T-cell (primary cell): ENCODE data around the gene IQCM. TPM values are rescaled to one million over a fixed set of nuclear protein-coding genes. Genes with fewer than 3 reads are reported as not detected.
"Not testable (repeated sequence)": the region's sequence is repeated elsewhere in the genome, so short reads cannot be mapped to it uniquely, and the experiment has no call there.

ENCODE experiments used
- ATAC-seq, 4 experiments: fragments of 200-7000 bp in 3 of 4; fragments of 150-1000 bp in 1 of 4; cut with Tn5 transposase; replicated peaks in 1 of 4; 1 replicate in 3 of 4; 2 replicates in 1 of 4; pipeline ENCODE4 v1.10.0; 2021; ENCODE audit warnings: moderate library complexity in 3 of 4, mild to moderate bottlenecking in 2 of 4, moderate number of reproducible peaks in 1 of 4
- CTCF ChIA-PET, 2 donors: fragments of 300-600 bp; sonication (Branson Sonifier 250); formaldehyde crosslinking; loops; one replicate each; lab custom pipeline; 2022; ENCODE audit warnings: antibody characterized with exemption in 2 of 2; lab: Charles Lee
- POLR2A ChIA-PET, 2 donors: fragments of 300-600 bp; sonication (Branson Sonifier 250); formaldehyde crosslinking; loops; one replicate each; lab custom pipeline; 2022; ENCODE audit warnings: antibody characterized with exemption in 2 of 2; lab: Charles Lee
- DNase-seq, 35 experiments: peaks; one replicate each; pipeline versions ENCODE4 v3.0.0 to v3.0.0-alpha.2; 2013 to 2023
- H3K27ac ChIP-seq: one replicate; pipeline ENCODE4 v1.5.1; 2013; ENCODE audit warnings: low read length
- H3K27me3 ChIP-seq, 2 experiments: replicated peaks in 1 of 2; 1 replicate in 1 of 2; 2 replicates in 1 of 2; pipeline versions ENCODE4 v1.6.1 to v1.7.0; 2013; ENCODE audit warnings: low read length in 1 of 2, mixed read lengths in 1 of 2; ENCODE audit not compliant: control insufficient read depth in 2 of 2, insufficient read depth in 2 of 2; ENCODE audit errors: extremely low read depth in 1 of 2
- H3K36me3 ChIP-seq, 2 donors: 1 replicate in 1 of 2; 2 replicates in 1 of 2; pipeline versions ENCODE4 v1.6.1 to v1.7.0; 2013; ENCODE audit warnings: low read length in 1 of 2; ENCODE audit not compliant: control insufficient read depth in 2 of 2, insufficient read depth in 1 of 2; ENCODE audit errors: extremely low read depth in 1 of 2
- H3K4me1 ChIP-seq, 2 experiments: 1 replicate in 1 of 2; 2 replicates in 1 of 2; pipeline versions ENCODE4 v1.6.1 to v1.7.0; 2013; ENCODE audit warnings: low read length in 2 of 2, mixed read lengths in 1 of 2; ENCODE audit not compliant: insufficient read depth in 2 of 2, control insufficient read depth in 1 of 2; ENCODE audit errors: extremely low read depth in 1 of 2
- H3K4me3 ChIP-seq, 2 donors: 1 replicate in 1 of 2; 2 replicates in 1 of 2; pipeline versions ENCODE4 v1.5.1 to v1.7.0; 2013; ENCODE audit warnings: mild to moderate bottlenecking in 2 of 2, low read length in 1 of 2, moderate library complexity in 1 of 2; ENCODE audit not compliant: control insufficient read depth in 1 of 2; ENCODE audit errors: extremely low read depth in 1 of 2
- H3K9me3 ChIP-seq: 2 replicates; pipeline ENCODE4 v1.7.0; 2013
- H3K27ac Mint-ChIP-seq, 2 donors: one replicate each; pipeline ENCODE4 v1.8.0; 2020 to 2021; ENCODE audit warnings: mild to moderate bottlenecking in 2 of 2, mixed read lengths in 2 of 2
- H3K27me3 Mint-ChIP-seq, 2 donors: one replicate each; pipeline ENCODE4 v1.8.0; 2021 to 2022; ENCODE audit warnings: mixed read lengths in 2 of 2
- H3K36me3 Mint-ChIP-seq: one replicate; pipeline ENCODE4 v1.8.0; 2021; ENCODE audit warnings: mixed read lengths
- H3K4me1 Mint-ChIP-seq, 3 donors: one replicate each; pipeline ENCODE4 v1.8.0; 2020 to 2022; ENCODE audit warnings: mixed read lengths in 3 of 3, mild to moderate bottlenecking in 1 of 3
- H3K4me3 Mint-ChIP-seq, 3 donors: one replicate each; pipeline ENCODE4 v1.8.0; 2020 to 2022; ENCODE audit warnings: mild to moderate bottlenecking in 3 of 3, mixed read lengths in 3 of 3, moderate library complexity in 3 of 3
- H3K9me3 Mint-ChIP-seq, 3 donors: one replicate each; pipeline ENCODE4 v1.8.0; 2020 to 2022; ENCODE audit warnings: mixed read lengths in 3 of 3
- WGBS: methylation state at CpG from one replicate; pipeline ENCODE4 v1.1.5; 2013; ENCODE audit warnings: missing lambda C conversion rate; ENCODE audit not compliant: insufficient coverage; 5-methylcytosine and 5-hydroxymethylcytosine counted together
- total RNA-seq, 35 experiments: library from RNA in 6 of 35; stranded (reverse) in 6 of 35; fragments of 120-200 nt in 1 of 35; gene quantifications; one replicate each; pipeline versions ENCODE4 v1.2.1 to v1.2.4 and lab custom pipeline; 2013 to 2026

The IQCM gene
- total RNA-seq, 5 donors from 2014 or later (not counting 1 experiment from before 2014, with no cell fraction given), result not detected

GRCh38 chr4:149521611-149522425 lies 293.8 kb downstream of the IQCM start:
- Histone ChIP-seq H3K9me3 (no peaks in the 10 kb centered on the region), H3K4me1 (no peaks in the 10 kb centered on the region), H3K27ac (no peak overlapping the region), H3K27me3 (no peaks in the 10 kb centered on the region), H3K36me3 (no peaks in the 10 kb centered on the region), H3K4me3 (no peak overlapping the region)
- DNase-seq (no peak), ATAC-seq (no peak)
- ChIA-PET CTCF (interaction anchor here in 1 of 2 donors (0.7 kb wide), 1 partner anchor 21 kb away, joined by 3 read pairs; no protein-coding TSS in a partner anchor), POLR2A (no interaction called here)
- 83% methylated on average over 1 of the region's 3 CpGs for WGBS
- no peaks in the 10 kb centered on the region for H3K36me3 Mint-ChIP-seq
- no peaks in the 10 kb centered on the region for H3K4me1 Mint-ChIP-seq
- H3K9me3 Mint-ChIP-seq, result peaks cover 2 to 13% (median 10%) of the 10 kb centered on the region in 3 donors
- H3K27me3 Mint-ChIP-seq, result no peaks in the 10 kb centered on the region
- H3K27ac Mint-ChIP-seq, result no peak overlapping the region
- H3K4me3 Mint-ChIP-seq, result no peak overlapping the region

- H3K9me3 ChIP-seq, result no peaks in the 10 kb centered on the region
- no peaks in the 10 kb centered on the region for H3K36me3 ChIP-seq
- ChIA-PET CTCF (no interaction called here), POLR2A (no interaction called here)
- ATAC-seq, result no peak
- no peaks in the 10 kb centered on the region for H3K4me1 ChIP-seq
- H3K4me3 Mint-ChIP-seq, result no peak overlapping the region
- H3K4me1 Mint-ChIP-seq, result no peaks in the 10 kb centered on the region
- no peak overlapping the region for H3K27ac Mint-ChIP-seq
- H3K4me3 ChIP-seq, result no peak overlapping the region
- DNase-seq, result no peak
- no peaks in the 10 kb centered on the region for H3K27me3 ChIP-seq
- no peak overlapping the region for H3K27ac ChIP-seq
- H3K27me3 Mint-ChIP-seq, result no peaks in the 10 kb centered on the region
- H3K9me3 Mint-ChIP-seq, result peaks cover 2 to 13% (median 10%) of the 10 kb centered on the region in 3 donors
- no peaks in the 10 kb centered on the region for H3K36me3 Mint-ChIP-seq
Observed at GRCh38 chr4:149518471-149518870, 297.2 kb downstream of the IQCM start.

- H3K4me1 Mint-ChIP-seq, result no peaks in the 10 kb centered on the region
- H3K27ac ChIP-seq, result no peak overlapping the region
- H3K27me3 ChIP-seq, result no peaks in the 10 kb centered on the region
- DNase-seq (no peak), ATAC-seq (no peak)
- H3K4me1 ChIP-seq, result no peaks in the 10 kb centered on the region
- H3K4me3 Mint-ChIP-seq, result no peak overlapping the region
- no peaks in the 10 kb centered on the region for H3K36me3 Mint-ChIP-seq
- ChIA-PET CTCF (no interaction called here), POLR2A (no interaction called here)
- no peak overlapping the region for H3K4me3 ChIP-seq
- no peaks in the 10 kb centered on the region for H3K27me3 Mint-ChIP-seq
- peaks cover 7 to 15% (median 9%) of the 10 kb centered on the region in 3 donors for H3K9me3 Mint-ChIP-seq
- H3K36me3 ChIP-seq, result no peaks in the 10 kb centered on the region
- no peak overlapping the region for H3K27ac Mint-ChIP-seq
- H3K9me3 ChIP-seq, result no peaks in the 10 kb centered on the region
Observed at GRCh38 chr4:149513081-149513480, 302.6 kb downstream of the IQCM start.

- no CpG with 5 or more reads among the region's 1 CpG for WGBS
- Mint-ChIP-seq H3K27me3 (no peaks in the 10 kb centered on the region), H3K4me1 (no peaks in the 10 kb centered on the region), H3K4me3 (no peak overlapping the region), H3K36me3 (no peaks in the 10 kb centered on the region), H3K9me3 (peaks cover 8 to 14% (median 9%) of the 10 kb centered on the region in 3 donors), H3K27ac (no peak overlapping the region)
- no peak for DNase-seq
- ChIA-PET CTCF (interaction anchor here in 1 of 2 donors (0.5 to 0.6 kb wide), 2 partner anchors 400 to 895 kb away, joined by 3 read pairs; no protein-coding TSS in a partner anchor), POLR2A (no interaction called here)
- no peaks in the 10 kb centered on the region for H3K36me3 ChIP-seq
- H3K4me1 ChIP-seq, result no peaks in the 10 kb centered on the region
- H3K27me3 ChIP-seq, result no peaks in the 10 kb centered on the region
- no peak overlapping the region for H3K4me3 ChIP-seq
- H3K9me3 ChIP-seq, result no peaks in the 10 kb centered on the region
- no peak overlapping the region for H3K27ac ChIP-seq
- no peak for ATAC-seq
Observed at GRCh38 chr4:149512501-149512900, 303.1 kb downstream of the IQCM start.

GRCh38 chr4:149511558-149512298 lies 303.9 kb downstream of the IQCM start:
- Mint-ChIP-seq H3K4me3 (no peak overlapping the region), H3K9me3 (peaks cover 13 to 14% (median 14%) of the 10 kb centered on the region in 3 donors), H3K27me3 (no peaks in the 10 kb centered on the region), H3K4me1 (no peaks in the 10 kb centered on the region), H3K27ac (no peak overlapping the region), H3K36me3 (no peaks in the 10 kb centered on the region)
- H3K27ac ChIP-seq, result no peak overlapping the region
- no peak for ATAC-seq
- no peaks in the 10 kb centered on the region for H3K36me3 ChIP-seq
- ChIA-PET CTCF (interaction anchor here in 1 of 2 donors (0.5 kb wide), 1 partner anchor 895 kb away, joined by 3 read pairs; no protein-coding TSS in a partner anchor), POLR2A (no interaction called here)
- no peaks in the 10 kb centered on the region for H3K4me1 ChIP-seq
- WGBS, result no CpG with 5 or more reads among the region's 2 CpGs
- H3K27me3 ChIP-seq, result no peaks in the 10 kb centered on the region
- no peak for DNase-seq
- H3K9me3 ChIP-seq, result no peaks in the 10 kb centered on the region
- H3K4me3 ChIP-seq, result no peak overlapping the region

GRCh38 chr4:149507309-149507708 lies 308.3 kb downstream of the IQCM start:
- DNase-seq, H3K36me3 ChIP-seq, H3K27me3 ChIP-seq, H3K27me3 Mint-ChIP-seq, H3K4me1 Mint-ChIP-seq, POLR2A ChIA-PET, H3K36me3 Mint-ChIP-seq, H3K4me3 Mint-ChIP-seq, ATAC-seq, H3K27ac ChIP-seq, H3K9me3 ChIP-seq, CTCF ChIA-PET, H3K27ac Mint-ChIP-seq, H3K4me3 ChIP-seq, H3K4me1 ChIP-seq: not testable (repeated sequence)
- peaks cover 13 to 14% (median 14%) of the 10 kb centered on the region in 3 donors for H3K9me3 Mint-ChIP-seq
- WGBS, result 100% methylated on average over 1 of the region's 1 CpG
